GM19468 (cell line): ENCODE measurements around the gene KIF16B.

Experiments
- ATAC-seq: cut with Tn5 transposase; IDR thresholded peaks from one replicate; pipeline ENCODE4 v1.9.1; 2021; ENCODE audit warnings: mild to moderate bottlenecking, moderate library complexity, moderate number of reproducible peaks; ENCODE audit not compliant: unreplicated experiment; ENCODE audit errors: extremely low read depth

KIF16B gene

GRCh38 chr20:16485401-16485800, 87.8 kb downstream of the KIF16B start:
- ATAC-seq: no peak

- ATAC-seq: no peak
These were observed 90.2 kb downstream of the KIF16B start for GRCh38 chr20:16483024-16483423.

DNA sequence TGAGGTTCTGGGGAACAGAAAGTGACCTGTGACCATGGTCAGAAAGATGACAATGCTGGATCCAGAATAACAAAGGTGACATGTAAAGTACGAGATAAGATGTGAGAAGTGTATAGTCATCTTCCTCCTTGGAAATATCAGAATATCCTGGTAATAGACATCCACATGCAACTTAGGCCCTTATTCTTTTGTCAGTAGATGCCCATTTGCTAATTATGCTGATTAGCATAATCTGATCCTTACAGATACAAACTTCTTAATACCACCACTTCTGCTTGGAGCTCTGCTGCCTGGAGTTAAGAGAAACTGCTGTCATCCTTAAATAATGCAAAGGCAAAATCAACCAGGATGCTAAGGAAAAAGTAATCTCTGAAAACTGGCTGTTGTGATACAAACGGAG, 91.3 kb downstream of the KIF16B start:
- no peak for ATAC-seq

- no peak for ATAC-seq
These were observed 93.6 kb downstream of the KIF16B start for GRCh38 chr20:16479666-16480065.

- no peak for ATAC-seq
These were observed 95.6 kb downstream of the KIF16B start for GRCh38 chr20:16477632-16478031.

- ATAC-seq: no peak
These were observed 97.2 kb downstream of the KIF16B start for GRCh38 chr20:16476032-16476431.

- ATAC-seq: no peak
These were observed 98.0 kb downstream of the KIF16B start for GRCh38 chr20:16475225-16475624.

DNA sequence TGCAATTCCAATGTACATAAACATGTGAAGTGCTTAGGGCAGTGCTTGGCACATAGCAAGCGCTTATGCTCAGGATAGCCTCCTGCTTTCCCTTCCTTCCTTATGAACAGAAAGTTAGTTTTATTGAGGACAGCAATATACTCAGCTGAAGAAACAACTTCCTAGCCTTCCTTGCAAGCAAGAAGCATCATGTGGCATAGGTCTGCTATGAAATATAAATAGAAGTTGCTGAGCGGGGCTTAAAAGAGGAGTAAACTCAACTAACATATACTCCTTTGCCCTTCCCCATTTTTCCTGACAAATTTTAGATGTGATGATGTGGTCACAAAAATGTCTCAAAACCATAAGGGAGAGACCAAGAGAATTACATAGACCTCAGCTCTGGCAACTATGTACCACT, 98.9 kb downstream of the KIF16B start:
- ATAC-seq: no peak

- no peak for ATAC-seq
These were observed 101.0 kb downstream of the KIF16B start for GRCh38 chr20:16472045-16472872.

GRCh38 chr20:16469395-16469905, 103.8 kb downstream of the KIF16B start:
- ATAC-seq: no peak

GRCh38 chr20:16462711-16463110, 110.5 kb downstream of the KIF16B start:
- ATAC-seq: no peak

DNA sequence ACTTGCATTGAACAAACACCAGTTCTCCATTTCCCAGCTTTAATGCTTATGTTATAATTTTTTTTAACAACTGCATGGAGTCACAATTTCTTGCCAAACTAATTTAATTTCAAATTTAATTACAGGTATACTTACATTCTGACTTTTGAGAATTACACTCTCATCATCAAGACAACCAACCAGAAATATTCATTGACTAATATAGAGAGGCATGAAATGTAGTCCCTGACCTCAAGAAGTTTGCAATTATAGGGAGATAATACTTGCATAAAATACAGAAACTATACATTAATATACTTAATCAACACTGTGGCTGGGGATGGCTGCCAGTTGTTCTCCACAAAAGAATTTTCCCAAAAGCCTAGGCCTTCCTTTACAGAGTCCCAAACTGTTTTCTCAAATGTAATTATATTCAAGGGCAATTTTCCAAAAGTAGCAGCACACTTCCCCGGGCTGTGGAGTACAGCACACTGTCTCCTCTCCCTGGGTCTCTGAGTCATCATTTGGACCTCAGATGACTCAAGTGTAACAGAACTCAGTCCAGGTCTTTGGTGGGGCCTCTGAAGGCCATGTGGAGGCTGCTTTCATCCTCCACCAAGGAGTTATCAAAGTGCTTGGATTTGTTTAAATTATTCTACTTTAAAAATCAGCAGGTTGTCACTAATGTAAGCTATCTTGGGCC, 114.1 kb downstream of the KIF16B start:
- no peak for ATAC-seq

GRCh38 chr20:16457514-16457913, 115.7 kb downstream of the KIF16B start:
- no peak for ATAC-seq

DNA sequence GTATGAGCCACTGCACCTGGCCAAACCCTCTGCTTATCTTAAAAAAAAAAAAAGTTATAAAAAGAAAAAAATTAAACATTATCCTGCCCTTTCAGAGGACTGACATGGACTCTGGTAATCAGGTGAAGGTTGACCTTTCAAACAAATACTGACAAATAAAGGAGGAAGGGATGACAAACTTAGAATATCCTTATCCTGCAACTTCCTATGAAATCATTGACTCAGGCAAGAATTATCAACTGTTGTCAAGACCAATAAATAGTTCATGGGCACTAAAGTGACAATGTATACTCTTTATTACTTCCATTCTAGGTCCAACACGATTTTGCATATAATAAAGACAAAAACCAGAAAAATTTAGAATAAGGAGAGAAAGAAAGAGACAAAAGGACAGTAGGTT, 117.9 kb downstream of the KIF16B start:
- ATAC-seq: no peak

GRCh38 chr20:16451982-16452381, 121.3 kb downstream of the KIF16B start:
- no peak for ATAC-seq

DNA sequence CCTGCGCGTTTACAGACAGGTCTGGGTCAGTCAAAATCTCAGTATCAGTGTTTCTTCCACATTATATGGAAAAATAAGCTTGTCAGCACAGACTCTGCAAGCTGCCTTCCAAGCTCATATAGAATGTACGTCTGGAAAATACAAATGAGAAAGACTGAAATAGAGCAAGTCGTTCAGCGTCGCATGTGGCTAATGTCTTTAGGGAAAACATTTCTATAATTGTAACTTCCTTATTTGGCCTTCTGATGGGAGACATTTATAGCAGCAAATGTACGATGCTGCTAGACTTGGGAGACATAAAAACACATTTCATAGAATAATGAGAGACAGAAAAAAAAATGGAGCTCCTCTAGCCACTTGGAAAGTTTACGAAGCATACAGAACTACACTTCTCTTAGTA, 122.2 kb downstream of the KIF16B start:
- ATAC-seq: no peak

DNA sequence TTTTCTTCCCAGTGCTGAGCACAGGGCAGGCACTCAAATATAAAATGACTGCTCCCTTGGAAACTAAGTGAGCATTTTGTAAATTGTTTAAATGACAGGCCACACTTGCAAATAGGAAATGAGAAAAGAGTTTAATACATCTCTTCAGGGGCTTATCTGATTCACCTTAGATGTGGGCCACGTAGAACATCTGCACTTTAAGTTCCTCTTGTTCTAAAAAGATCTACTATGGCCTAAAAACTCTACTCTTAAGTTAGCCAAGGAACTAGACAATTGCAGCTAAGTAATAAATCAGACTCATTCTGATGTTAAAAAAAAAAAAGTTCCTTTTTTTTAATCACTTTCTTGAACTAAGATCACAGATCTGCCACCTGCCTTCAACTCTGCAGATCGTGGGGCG, 126.3 kb downstream of the KIF16B start:
- no peak for ATAC-seq

DNA sequence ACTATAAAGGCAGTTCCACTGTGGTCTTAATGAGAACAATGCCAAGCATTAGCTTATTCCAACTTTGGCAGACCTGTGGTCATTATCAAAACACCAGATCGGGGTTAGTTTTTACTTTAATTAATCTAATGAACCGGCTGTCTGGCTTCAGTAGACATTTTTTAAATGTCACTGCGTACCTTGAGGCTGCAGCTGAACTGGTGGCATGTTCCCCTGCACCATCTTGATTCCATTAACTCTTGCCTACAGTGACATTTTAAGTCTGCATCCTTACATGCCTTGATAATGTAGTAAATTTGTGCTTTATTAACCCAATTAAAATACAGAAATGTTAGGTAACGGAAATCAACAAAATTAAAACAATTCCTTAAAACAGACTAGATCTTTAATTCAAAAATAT, 127.0 kb downstream of the KIF16B start:
- no peak for ATAC-seq

- no peak for ATAC-seq
These were observed 127.8 kb downstream of the KIF16B start for GRCh38 chr20:16445482-16445881.

DNA sequence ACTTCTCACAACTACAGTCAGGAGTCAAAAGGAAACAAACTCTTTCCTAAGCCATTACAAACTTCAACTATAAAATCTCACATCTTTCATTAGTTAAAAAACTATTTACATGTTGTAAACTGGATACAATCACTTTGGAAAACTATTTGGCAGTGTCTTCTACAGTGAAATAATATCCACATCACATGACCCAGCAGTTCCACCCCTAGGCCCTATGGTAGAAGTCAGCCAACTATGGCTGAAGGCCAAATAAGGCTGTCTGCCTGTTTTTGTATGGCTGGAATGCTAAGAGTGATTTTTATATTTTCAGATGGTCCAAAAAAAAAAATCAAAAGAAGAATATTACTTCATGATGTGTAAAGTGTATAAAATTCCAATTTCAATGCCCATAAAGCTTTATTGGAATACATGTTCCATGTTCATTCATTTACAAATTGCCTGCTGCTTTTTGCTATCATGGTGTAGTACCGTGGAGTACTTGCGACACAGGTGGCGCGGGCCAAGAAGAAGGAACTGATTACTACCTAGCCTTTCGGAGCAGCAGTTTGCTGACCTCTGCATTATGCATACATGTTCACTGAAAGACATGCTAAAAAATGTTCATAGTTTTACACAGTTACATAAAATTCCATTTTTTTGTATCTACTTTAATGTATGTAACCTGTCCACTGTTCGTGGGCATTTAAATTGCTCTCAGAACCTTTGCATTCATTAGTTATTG, 129.0 kb downstream of the KIF16B start:
- ATAC-seq: no peak
